Panc1 (cell line): Measurements from ENCODE around the gene PRPF19.
A peak's percentile ranks its signal among the peaks of the same experiment; 100 is the strongest.

Source experiments
- CTCF ChIP-seq: fragments of 450-650 bp; IDR thresholded peaks from 2 replicates; pipeline ENCODE4 v1.5.1; 2017; ENCODE audit warnings: mild to moderate bottlenecking
- POLR2AphosphoS5 ChIP-seq: IDR thresholded peaks from 2 replicates; pipeline ENCODE4 v1.6.1; 2012; ENCODE audit warnings: mild to moderate bottlenecking, low read depth, low read length, moderate library complexity
- REST ChIP-seq, 2 experiments: IDR thresholded peaks; 2 replicates each; pipeline ENCODE4 v1.6.1; 2011 to 2012; ENCODE audit warnings: low read depth in 2 of 2, control low read depth in 1 of 2, low read length in 1 of 2, mild to moderate bottlenecking in 1 of 2, moderate library complexity in 1 of 2; ENCODE audit not compliant: insufficient read depth in 1 of 2
- TCF7L2 ChIP-seq: IDR thresholded peaks from 2 replicates; pipeline ENCODE4 v1.6.1; 2011; ENCODE audit warnings: mild to moderate bottlenecking, low read depth, low read length, inconsistent platforms

- TF ChIP-seq CTCF = peak; percentile 79
- TF ChIP-seq TCF7L2 = no peak
- no peak for TF ChIP-seq POLR2AphosphoS5
- TF ChIP-seq REST (IDR thresholded peaks at IDR 0.05; ENCODE audit: insufficient read depth in 1 of 2, low read depth in 2 of 2, low read length in 1 of 2) = no peak
Observed at GRCh38 chr11:60887556-60887955, 18.8 kb downstream of the PRPF19 start.
